Measurements from ENCODE around the gene LRRC59.
A peak's percentile ranks its signal among the peaks of the same experiment; 100 is the strongest.

The LRRC59 gene

DNA sequence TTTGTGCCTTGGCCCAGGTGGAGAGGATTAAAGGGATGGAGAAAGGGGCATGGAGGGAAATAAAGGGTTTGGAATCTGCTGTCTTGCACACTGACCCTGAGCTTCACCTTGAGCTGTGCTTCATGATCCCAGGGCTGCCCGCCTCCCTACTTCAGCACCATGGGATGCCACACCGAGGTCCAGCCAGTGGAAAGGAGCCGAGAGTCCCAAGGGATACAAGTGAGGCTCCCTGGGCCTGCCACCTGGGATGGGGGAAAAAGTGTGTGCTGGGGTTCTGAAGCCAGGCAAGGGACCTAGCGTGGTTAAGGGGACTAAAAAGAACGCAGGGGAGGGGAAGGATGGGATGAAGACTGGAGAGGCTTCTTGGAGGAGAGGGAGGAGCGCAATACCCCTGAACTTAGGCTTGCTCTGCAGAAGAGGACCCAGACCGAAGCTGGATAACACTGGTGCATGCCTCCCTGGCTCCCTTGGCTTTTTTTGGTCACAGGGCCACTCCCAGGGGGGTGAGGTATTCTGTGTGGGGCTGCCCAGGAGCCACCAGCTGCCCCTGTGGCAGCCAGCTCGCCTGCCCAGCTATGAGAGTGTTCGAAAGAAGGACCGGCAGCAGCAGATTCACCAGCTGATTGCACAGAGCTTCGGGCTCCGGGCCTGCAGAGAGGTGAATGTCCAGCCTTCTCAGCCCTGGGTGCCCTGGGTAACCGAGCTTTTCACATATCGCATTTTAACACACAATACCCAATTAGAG is 31.5 kb downstream of the LRRC59 start:
- intact Hi-C loops (cut with DNase I; ENCODE audit: low total_unique reads), result loop anchor here (10.0 kb wide), 1 partner anchor 109 kb away; the partner anchor contains the start of gene RSAD1
- Histone ChIP-seq H3K36me3 (peaks cover 31 to 74% (median 47%) of the 10 kb centered on the region in 3 donors), H3K4me1 (peaks cover 0 to 8% (median 4%) of the 10 kb centered on the region in 4 donors)

DNA sequence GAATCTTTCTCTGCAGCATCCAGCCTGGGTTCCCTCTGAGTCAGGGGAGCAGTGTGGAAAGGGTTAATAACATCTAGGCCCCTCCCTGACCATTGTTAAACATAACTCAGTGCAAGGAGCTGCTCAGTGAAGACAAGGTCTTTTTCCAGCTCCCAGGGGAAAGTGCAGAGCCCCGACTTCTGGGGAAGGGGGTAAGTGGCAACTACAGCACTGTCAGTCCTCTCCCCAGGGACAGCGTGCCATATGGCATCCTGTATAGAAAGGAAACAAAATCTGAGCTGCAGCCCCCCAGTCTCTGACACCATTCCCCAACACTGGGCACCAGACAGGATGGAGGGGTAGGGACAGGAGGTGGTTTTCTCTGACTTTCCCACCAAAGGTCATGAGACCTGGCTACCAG is 32.2 kb downstream of the LRRC59 start:
- Histone ChIP-seq H3K27me3 (no peaks in the 10 kb centered on the region), H3K9me3 (no peaks in the 10 kb centered on the region), H3K4me1 (peaks cover 0 to 8% (median 3%) of the 10 kb centered on the region in 4 donors), H3K36me3 (peaks cover 29 to 74% (median 44%) of the 10 kb centered on the region in 3 donors), H3K27ac (no peak overlapping the region), H3K4me3 (no peak overlapping the region)
- no peak for TF ChIP-seq CTCF (IDR thresholded peaks at IDR 0.05)
- intact Hi-C loops (cut with DNase I; ENCODE audit: low total_unique reads), result loop anchor here (10.0 kb wide), 1 partner anchor 110 kb away; the partner anchor contains the start of gene RSAD1
- DNase-seq, result no peak

More for the DNA sequence above, 31.5 kb downstream of the LRRC59 start:
- H3K4me3 ChIP-seq, result no peak overlapping the region
- H3K9me3 ChIP-seq, result no peaks in the 10 kb centered on the region
- no peak for TF ChIP-seq CTCF (IDR thresholded peaks at IDR 0.05)
- H3K27ac ChIP-seq, result no peak overlapping the region
- no peak for DNase-seq
- no peaks in the 10 kb centered on the region for H3K27me3 ChIP-seq

- no peaks in the 10 kb centered on the region for H3K9me3 ChIP-seq
- TF ChIP-seq CTCF (IDR thresholded peaks at IDR 0.05), result no peak
- no peak overlapping the region for H3K27ac ChIP-seq
- intact Hi-C loops (cut with DNase I; ENCODE audit: low total_unique reads), result loop anchor here (10.0 kb wide), 1 partner anchor 110 kb away; the partner anchor contains the start of gene RSAD1
- no peak for DNase-seq
- H3K27me3 ChIP-seq, result no peaks in the 10 kb centered on the region
- peaks cover 25 to 74% (median 43%) of the 10 kb centered on the region in 3 donors for H3K36me3 ChIP-seq
- no peak overlapping the region for H3K4me3 ChIP-seq
- H3K4me1 ChIP-seq, result peaks cover 0 to 8% (median 3%) of the 10 kb centered on the region in 4 donors
Measured at GRCh38 chr17:50364715-50365114, 32.6 kb downstream of the LRRC59 start.

DNA sequence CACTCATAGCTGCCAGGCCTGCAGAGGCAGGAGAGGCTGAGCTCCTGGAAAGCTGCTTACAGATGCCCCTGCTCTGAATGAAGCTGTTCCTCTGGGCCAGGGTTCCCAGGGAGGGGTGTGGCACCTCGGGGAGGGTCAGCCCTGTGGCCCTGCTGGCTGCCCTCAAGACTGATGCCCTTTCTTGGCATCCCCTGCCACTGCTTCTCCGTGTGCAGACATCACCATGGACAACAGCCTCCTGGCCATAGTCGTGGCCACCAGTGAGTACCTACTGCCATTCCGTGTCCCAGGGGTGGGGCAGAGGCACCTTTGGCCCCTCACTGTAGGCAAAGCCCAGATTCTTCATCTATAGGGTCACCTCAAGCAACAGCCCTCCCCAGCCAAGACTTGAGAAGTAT is 33.3 kb downstream of the LRRC59 start:
- Histone ChIP-seq H3K4me1 (peaks cover 0 to 8% (median 3%) of the 10 kb centered on the region in 4 donors), H3K36me3 (peaks cover 18 to 74% (median 45%) of the 10 kb centered on the region in 3 donors), H3K27me3 (no peaks in the 10 kb centered on the region), H3K9me3 (no peaks in the 10 kb centered on the region), H3K27ac (no peak overlapping the region), H3K4me3 (no peak overlapping the region)
- TF ChIP-seq CTCF (IDR thresholded peaks at IDR 0.05), result no peak
- DNase-seq, result no peak
- intact Hi-C loops (cut with DNase I; ENCODE audit: low total_unique reads), result loop anchor here (10.0 kb wide), 1 partner anchor 111 kb away; the partner anchor contains the start of gene RSAD1

DNA sequence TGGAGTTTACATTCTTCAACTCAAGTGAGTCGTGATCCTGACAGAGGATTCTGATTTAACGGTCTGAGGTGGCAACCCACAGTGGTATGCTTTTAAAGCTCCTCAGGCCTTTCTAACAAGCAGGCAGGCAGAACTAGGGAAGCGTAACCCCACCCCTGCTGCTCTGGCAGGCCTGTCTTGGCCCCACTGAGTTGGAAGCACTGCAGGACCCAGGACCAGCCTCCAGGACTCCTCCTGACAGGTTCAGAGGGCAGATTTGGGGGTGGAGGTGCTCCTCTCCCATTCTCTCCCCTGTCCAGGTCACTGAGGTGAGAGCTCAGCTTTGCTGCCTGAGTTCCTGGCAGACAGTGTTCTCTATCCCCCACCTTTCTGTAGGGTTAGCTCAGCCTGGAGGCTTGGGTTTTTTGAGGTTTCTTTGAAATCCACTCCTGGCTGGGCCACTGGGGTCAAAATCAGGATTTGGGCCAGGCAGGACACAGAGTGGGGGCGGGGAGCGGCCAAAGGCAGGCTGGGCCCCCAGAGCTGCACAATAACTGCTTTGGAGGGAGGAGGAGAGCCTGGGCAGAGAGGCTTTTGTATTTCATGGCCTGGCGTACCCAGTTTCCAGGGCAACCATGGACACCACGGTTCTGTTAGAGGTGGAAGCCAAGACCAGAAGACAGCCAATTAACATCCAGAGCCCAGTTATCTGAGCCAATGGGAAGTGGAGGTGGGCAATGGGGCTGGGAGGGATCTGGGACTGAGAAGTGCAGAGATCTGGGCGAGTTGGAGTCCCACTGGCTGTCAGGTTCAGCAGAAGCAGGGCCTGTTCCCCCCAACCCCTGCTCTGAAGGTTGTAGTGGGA is 33.9 kb downstream of the LRRC59 start:
- Histone ChIP-seq H3K27ac (no peak overlapping the region), H3K4me3 (no peak overlapping the region), H3K27me3 (no peaks in the 10 kb centered on the region), H3K9me3 (no peaks in the 10 kb centered on the region), H3K36me3 (peaks cover 14 to 74% (median 44%) of the 10 kb centered on the region in 3 donors), H3K4me1 (peaks cover 0 to 8% (median 3%) of the 10 kb centered on the region in 4 donors)
- peak in 1 of 2 donors; percentile 60 for DNase-seq
- TF ChIP-seq CTCF (IDR thresholded peaks at IDR 0.05), result no peak
- intact Hi-C loops (cut with DNase I; ENCODE audit: low total_unique reads), result loop anchor here (10.0 kb wide), 1 partner anchor 111 kb away; the partner anchor contains the start of gene RSAD1

All from tibial artery (tissue), 4 donors.